ENCODE data around the gene PDE1A.

Gene PDE1A

GRCh38 chr2:182426918-182427240, at the start of gene PDE1A:
PDE1A (minus strand) TSS chr2:182427036.
- DNase-seq = peak; percentile 13
- in situ Hi-C loops (cut with HindIII; ENCODE audit: low pct_ligation_motif_present, low pct_unique_long_range_greater_than_20kb, low sequenced_read_pairs) = no loop called here

- no peak for DNase-seq
- in situ Hi-C loops (cut with HindIII; ENCODE audit: low pct_ligation_motif_present, low pct_unique_long_range_greater_than_20kb, low sequenced_read_pairs) = no loop called here
Measured at GRCh38 chr2:182473635-182474034, 46.8 kb upstream of the PDE1A start.

- DNase-seq = no peak
- in situ Hi-C loops (cut with HindIII; ENCODE audit: low pct_ligation_motif_present, low pct_unique_long_range_greater_than_20kb, low sequenced_read_pairs) = no loop called here
Measured at GRCh38 chr2:182463760-182464159, 36.9 kb upstream of the PDE1A start.

GRCh38 chr2:182456784-182457183, 29.9 kb upstream of the PDE1A start:
- no peak for DNase-seq
- in situ Hi-C loops (cut with HindIII; ENCODE audit: low pct_ligation_motif_present, low pct_unique_long_range_greater_than_20kb, low sequenced_read_pairs) = no loop called here

GRCh38 chr2:182452456-182452990, 25.7 kb upstream of the PDE1A start:
- in situ Hi-C loops (cut with HindIII; ENCODE audit: low pct_ligation_motif_present, low pct_unique_long_range_greater_than_20kb, low sequenced_read_pairs) = no loop called here
- no peak for DNase-seq

GRCh38 chr2:182448371-182448770, 21.5 kb upstream of the PDE1A start:
- in situ Hi-C loops (cut with HindIII; ENCODE audit: low pct_ligation_motif_present, low pct_unique_long_range_greater_than_20kb, low sequenced_read_pairs) = no loop called here
- DNase-seq = no peak

GRCh38 chr2:182447863-182448262, 21.0 kb upstream of the PDE1A start:
- no peak for DNase-seq
- in situ Hi-C loops (cut with HindIII; ENCODE audit: low pct_ligation_motif_present, low pct_unique_long_range_greater_than_20kb, low sequenced_read_pairs) = no loop called here

- DNase-seq = no peak
- in situ Hi-C loops (cut with HindIII; ENCODE audit: low pct_ligation_motif_present, low pct_unique_long_range_greater_than_20kb, low sequenced_read_pairs) = no loop called here
Measured at GRCh38 chr2:182447163-182447562, 20.3 kb upstream of the PDE1A start.

- in situ Hi-C loops (cut with HindIII; ENCODE audit: low pct_ligation_motif_present, low pct_unique_long_range_greater_than_20kb, low sequenced_read_pairs) = no loop called here
- no peak for DNase-seq
Measured at GRCh38 chr2:182446087-182446486, 19.3 kb upstream of the PDE1A start.

- DNase-seq = no peak
- in situ Hi-C loops (cut with HindIII; ENCODE audit: low pct_ligation_motif_present, low pct_unique_long_range_greater_than_20kb, low sequenced_read_pairs) = no loop called here
Measured at GRCh38 chr2:182445391-182445965, 18.6 kb upstream of the PDE1A start.

GRCh38 chr2:182444806-182445205, 18.0 kb upstream of the PDE1A start:
- in situ Hi-C loops (cut with HindIII; ENCODE audit: low pct_ligation_motif_present, low pct_unique_long_range_greater_than_20kb, low sequenced_read_pairs) = no loop called here
- DNase-seq = no peak

GRCh38 chr2:182444170-182444569, 17.3 kb upstream of the PDE1A start:
- no peak for DNase-seq
- in situ Hi-C loops (cut with HindIII; ENCODE audit: low pct_ligation_motif_present, low pct_unique_long_range_greater_than_20kb, low sequenced_read_pairs) = no loop called here

GRCh38 chr2:182436252-182436651, 9.4 kb upstream of the PDE1A start:
- DNase-seq = no peak
- in situ Hi-C loops (cut with HindIII; ENCODE audit: low pct_ligation_motif_present, low pct_unique_long_range_greater_than_20kb, low sequenced_read_pairs) = no loop called here

- DNase-seq = no peak
- in situ Hi-C loops (cut with HindIII; ENCODE audit: low pct_ligation_motif_present, low pct_unique_long_range_greater_than_20kb, low sequenced_read_pairs) = no loop called here
Measured at GRCh38 chr2:182435754-182436153, 8.9 kb upstream of the PDE1A start.

- in situ Hi-C loops (cut with HindIII; ENCODE audit: low pct_ligation_motif_present, low pct_unique_long_range_greater_than_20kb, low sequenced_read_pairs) = no loop called here
Measured at GRCh38 chr2:182432051-182432450, 5.2 kb upstream of the PDE1A start.

GRCh38 chr2:182428476-182428875, 1.6 kb upstream of the PDE1A start:
- no peak for DNase-seq
- in situ Hi-C loops (cut with HindIII; ENCODE audit: low pct_ligation_motif_present, low pct_unique_long_range_greater_than_20kb, low sequenced_read_pairs) = no loop called here

More at GRCh38 chr2:182432051-182432450, 5.2 kb upstream of the PDE1A start:
- DNase-seq = no peak

- DNase-seq = peak; percentile 23
- in situ Hi-C loops (cut with HindIII; ENCODE audit: low pct_ligation_motif_present, low pct_unique_long_range_greater_than_20kb, low sequenced_read_pairs) = no loop called here
Measured at GRCh38 chr2:182426082-182426917, 536 bp downstream of the PDE1A start.

- in situ Hi-C loops (cut with HindIII; ENCODE audit: low pct_ligation_motif_present, low pct_unique_long_range_greater_than_20kb, low sequenced_read_pairs) = no loop called here
- no peak for DNase-seq
Measured at GRCh38 chr2:182422864-182423263, 4.0 kb downstream of the PDE1A start.

- no peak for DNase-seq
- in situ Hi-C loops (cut with HindIII; ENCODE audit: low pct_ligation_motif_present, low pct_unique_long_range_greater_than_20kb, low sequenced_read_pairs) = no loop called here
Measured at GRCh38 chr2:182420669-182421068, 6.2 kb downstream of the PDE1A start.

GRCh38 chr2:182416861-182417260, 10.0 kb downstream of the PDE1A start:
- no peak for DNase-seq
- in situ Hi-C loops (cut with HindIII; ENCODE audit: low pct_ligation_motif_present, low pct_unique_long_range_greater_than_20kb, low sequenced_read_pairs) = no loop called here

Measured in ACHN (cell line).